Astrocyte (in vitro differentiated cells and primary cell): ENCODE data around the gene CAPG.

Experiments
- EZH2 ChIP-seq: IDR thresholded peaks from 2 replicates; pipeline ENCODE4 v1.6.1; 2012; ENCODE audit warnings: mild to moderate bottlenecking, low read length, inconsistent platforms; ENCODE audit not compliant: insufficient read depth
- TF ChIP-seq, protein P1 (sequence below): IDR thresholded peaks from 2 replicates; pipeline ENCODE4 v1.5.1; 2011; ENCODE audit warnings: low read depth, mild to moderate bottlenecking, inconsistent platforms, low read length, moderate library complexity; ENCODE audit not compliant: insufficient read depth

DNA sequence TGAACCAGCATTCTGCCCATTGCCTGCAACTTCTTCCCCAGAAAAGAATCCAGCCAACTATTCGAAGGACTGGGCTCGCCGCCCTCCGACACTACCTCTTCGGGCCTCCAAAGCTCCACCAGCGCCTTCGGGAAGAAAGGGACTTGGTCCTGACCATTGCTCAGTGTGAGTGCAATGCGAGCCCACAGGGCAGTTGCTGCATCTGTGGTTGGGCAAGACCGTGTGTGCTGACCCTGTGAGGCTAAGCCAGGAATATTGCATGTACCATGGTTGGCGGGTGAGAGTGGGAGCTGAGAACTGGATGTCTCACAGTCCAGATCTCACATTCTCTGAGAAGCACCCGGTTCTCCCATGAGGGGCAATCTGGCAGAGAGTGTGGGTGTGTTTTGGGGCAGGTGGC is 39.1 kb downstream of the CAPG start:
- TF ChIP-seq, protein P1, sequence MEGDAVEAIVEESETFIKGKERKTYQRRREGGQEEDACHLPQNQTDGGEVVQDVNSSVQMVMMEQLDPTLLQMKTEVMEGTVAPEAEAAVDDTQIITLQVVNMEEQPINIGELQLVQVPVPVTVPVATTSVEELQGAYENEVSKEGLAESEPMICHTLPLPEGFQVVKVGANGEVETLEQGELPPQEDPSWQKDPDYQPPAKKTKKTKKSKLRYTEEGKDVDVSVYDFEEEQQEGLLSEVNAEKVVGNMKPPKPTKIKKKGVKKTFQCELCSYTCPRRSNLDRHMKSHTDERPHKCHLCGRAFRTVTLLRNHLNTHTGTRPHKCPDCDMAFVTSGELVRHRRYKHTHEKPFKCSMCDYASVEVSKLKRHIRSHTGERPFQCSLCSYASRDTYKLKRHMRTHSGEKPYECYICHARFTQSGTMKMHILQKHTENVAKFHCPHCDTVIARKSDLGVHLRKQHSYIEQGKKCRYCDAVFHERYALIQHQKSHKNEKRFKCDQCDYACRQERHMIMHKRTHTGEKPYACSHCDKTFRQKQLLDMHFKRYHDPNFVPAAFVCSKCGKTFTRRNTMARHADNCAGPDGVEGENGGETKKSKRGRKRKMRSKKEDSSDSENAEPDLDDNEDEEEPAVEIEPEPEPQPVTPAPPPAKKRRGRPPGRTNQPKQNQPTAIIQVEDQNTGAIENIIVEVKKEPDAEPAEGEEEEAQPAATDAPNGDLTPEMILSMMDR = no peak
- TF ChIP-seq EZH2 = no peak
